GM20000 (cell line): ENCODE data around the gene ANTXR1.

ENCODE experiments used
- DNase-seq: peaks from one replicate; pipeline ENCODE4 v3.0.0; 2012; ENCODE audit warnings: low spot score
- TF ChIP-seq, protein P1 (sequence below): IDR thresholded peaks from 2 replicates; pipeline ENCODE4 v1.5.1; 2012; ENCODE audit warnings: mild to moderate bottlenecking, control low read depth; ENCODE audit errors: extremely low read depth, missing control alignments

The ANTXR1 gene

DNA sequence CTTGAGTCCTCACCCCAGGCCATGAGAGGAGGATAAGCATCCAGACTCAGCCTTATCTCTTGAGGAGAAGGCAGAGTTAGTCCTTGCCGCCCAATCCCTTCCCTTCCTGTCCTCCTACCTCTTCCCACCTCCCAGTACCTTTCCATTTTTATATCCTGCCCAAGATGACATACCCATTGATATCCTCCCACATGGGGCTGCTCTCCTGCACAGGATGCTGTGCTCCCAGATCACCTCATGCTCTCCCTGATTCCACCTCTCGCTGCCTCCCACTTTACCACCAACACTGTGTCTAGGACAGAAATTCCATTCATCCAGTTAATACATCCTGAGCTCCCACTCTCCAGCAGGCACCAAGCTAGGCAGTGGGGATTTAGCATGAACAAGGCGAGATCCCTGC lies 191.7 kb downstream of the ANTXR1 start:
- TF ChIP-seq, protein P1, sequence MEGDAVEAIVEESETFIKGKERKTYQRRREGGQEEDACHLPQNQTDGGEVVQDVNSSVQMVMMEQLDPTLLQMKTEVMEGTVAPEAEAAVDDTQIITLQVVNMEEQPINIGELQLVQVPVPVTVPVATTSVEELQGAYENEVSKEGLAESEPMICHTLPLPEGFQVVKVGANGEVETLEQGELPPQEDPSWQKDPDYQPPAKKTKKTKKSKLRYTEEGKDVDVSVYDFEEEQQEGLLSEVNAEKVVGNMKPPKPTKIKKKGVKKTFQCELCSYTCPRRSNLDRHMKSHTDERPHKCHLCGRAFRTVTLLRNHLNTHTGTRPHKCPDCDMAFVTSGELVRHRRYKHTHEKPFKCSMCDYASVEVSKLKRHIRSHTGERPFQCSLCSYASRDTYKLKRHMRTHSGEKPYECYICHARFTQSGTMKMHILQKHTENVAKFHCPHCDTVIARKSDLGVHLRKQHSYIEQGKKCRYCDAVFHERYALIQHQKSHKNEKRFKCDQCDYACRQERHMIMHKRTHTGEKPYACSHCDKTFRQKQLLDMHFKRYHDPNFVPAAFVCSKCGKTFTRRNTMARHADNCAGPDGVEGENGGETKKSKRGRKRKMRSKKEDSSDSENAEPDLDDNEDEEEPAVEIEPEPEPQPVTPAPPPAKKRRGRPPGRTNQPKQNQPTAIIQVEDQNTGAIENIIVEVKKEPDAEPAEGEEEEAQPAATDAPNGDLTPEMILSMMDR, result no peak

DNA sequence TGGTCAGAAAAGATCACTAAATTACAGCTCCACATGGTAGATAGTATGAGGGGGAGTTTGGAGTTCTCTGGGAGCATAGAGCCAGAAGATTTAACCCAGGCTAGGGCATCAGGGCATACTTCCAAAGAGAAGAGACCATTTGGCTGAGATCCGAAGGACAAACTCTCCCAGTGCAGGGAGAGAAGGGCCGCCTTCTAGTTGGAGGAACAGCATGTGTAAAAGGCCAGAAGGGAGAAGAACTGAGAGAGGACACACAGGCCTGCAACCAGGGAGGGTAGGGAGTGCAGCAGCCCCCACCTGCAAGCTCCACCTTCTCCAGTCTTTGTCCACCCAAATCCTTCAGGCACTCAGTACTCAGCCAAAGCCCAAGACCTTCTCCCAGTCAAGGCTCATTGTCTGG lies 192.1 kb downstream of the ANTXR1 start:
- DNase-seq, result no peak
- TF ChIP-seq, protein P1, result no peak

More for the DNA sequence above, 191.7 kb downstream of the ANTXR1 start:
- DNase-seq, result no peak

DNA sequence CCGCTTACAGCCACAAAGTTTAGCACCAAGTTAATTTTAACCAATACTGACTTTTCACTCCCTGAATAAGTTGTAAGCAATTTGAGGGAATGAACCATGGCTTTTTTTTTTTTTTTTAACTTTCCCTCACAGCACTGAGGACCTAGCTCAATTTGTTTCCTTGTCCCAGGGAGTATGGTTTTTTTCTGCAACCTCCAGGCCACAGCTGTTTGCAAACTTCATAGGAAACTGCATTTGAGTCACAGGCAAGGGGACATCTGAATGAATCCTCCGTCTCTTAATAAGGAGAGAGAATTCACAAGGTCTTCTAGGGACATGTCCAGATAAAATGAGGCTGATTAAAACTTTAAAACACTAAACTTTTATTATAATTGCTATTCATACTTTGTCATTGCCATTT lies 192.5 kb downstream of the ANTXR1 start:
- no peak for DNase-seq
- TF ChIP-seq, protein P1, result no peak

DNA sequence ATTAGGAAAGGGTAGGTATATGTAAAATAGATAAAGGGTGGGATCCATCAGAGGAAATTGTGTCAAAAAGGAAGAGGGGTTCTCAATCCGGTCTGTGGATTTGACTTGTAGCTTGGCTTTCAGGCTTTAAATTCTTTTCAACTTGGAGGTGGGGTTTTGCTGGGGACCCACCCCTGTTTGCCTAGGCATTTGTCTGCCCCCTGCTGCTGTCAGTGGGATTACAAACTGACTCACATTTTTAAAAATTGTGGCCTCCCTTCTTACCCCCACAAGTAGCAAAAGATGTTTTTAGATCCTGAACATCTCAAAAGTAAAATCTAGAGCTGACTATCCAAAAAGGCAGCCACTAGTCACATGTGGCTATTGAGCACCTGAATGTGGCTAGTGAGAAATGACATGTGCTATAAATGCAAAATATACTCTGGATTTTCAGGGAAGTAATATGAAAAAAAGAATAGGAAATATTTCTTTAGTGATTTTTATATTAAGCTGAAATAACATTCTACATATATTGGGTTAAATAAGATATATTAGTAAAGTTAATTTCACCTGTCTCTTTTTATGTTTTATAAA lies 195.1 kb downstream of the ANTXR1 start:
- DNase-seq, result no peak
- TF ChIP-seq, protein P1, result no peak

- DNase-seq, result no peak
- TF ChIP-seq, protein P1, result no peak
These were observed 196.5 kb downstream of the ANTXR1 start for GRCh38 chr2:69209482-69209881.

GRCh38 chr2:69210385-69210784 lies 197.4 kb downstream of the ANTXR1 start:
- TF ChIP-seq, protein P1, result no peak
- DNase-seq, result no peak

GRCh38 chr2:69211048-69211447 lies 198.1 kb downstream of the ANTXR1 start:
- TF ChIP-seq, protein P1, result no peak
- DNase-seq, result no peak
